HepG2 (cell line): ENCODE measurements around the gene PNKP. TPM values are rescaled to one million over a fixed set of nuclear protein-coding genes. Genes with fewer than 3 reads are reported as not detected.

Experiments used
- ATAC-seq: fragments of 200-7000 bp; cut with Tn5 transposase; 3 replicates; pipeline ENCODE4 v1.9.1; 2020; ENCODE audit warnings: mild to moderate bottlenecking, moderate library complexity
- BruUV-seq: library from RNA; stranded (reverse); fragments of 400-500 nt; replicated peaks from 2 replicates; lab custom pipeline; 2021; lab: Mats Ljungman, UMichigan
- CTCF ChIA-PET: fragments of 300-600 bp; formaldehyde crosslinking; extraction: SDS; loops from one replicate; lab custom pipeline; 2021; ENCODE audit warnings: low total read pairs, inconsistent platforms, low intra/inter-chr PET ratio; lab: Yijun Ruan, JAX
- POLR2A ChIA-PET: fragments of 350-600 bp; sonication (Branson Sonifier 250); formaldehyde crosslinking; loops from one replicate; lab custom pipeline; 2020; ENCODE audit warnings: antibody characterized with exemption, inconsistent platforms; lab: Yijun Ruan, JAX
- DNase-seq: peaks from one replicate; pipeline ENCODE4 v3.0.0-alpha.2; 2015; ENCODE audit warnings: low spot score
- FAIRE-seq: peaks from 3 replicates; lab custom pipeline; 2011; peaks lifted over from hg19 to GRCh38; lab: Jason Lieb, UNC
- H2AFZ ChIP-seq: one replicate; pipeline ENCODE4 v1.6.1; 2011; ENCODE audit warnings: low read length, inconsistent platforms
- H3K27ac ChIP-seq: fragments of 300-600 bp; 3 replicates; pipeline ENCODE4 v1.8.0; 2011; ENCODE audit warnings: mixed run types, mild to moderate bottlenecking, mixed read lengths, low read length, inconsistent platforms; ENCODE audit not compliant: insufficient read depth; ENCODE audit errors: extremely low read length
- H3K27me3 ChIP-seq, 2 experiments: fragments of 200-600 bp in 1 of 2; 2 replicates in 1 of 2; 3 replicates in 1 of 2; pipeline versions ENCODE4 v1.6.0 to v1.8.0; 2011; ENCODE audit warnings: low read length in 2 of 2, mild to moderate bottlenecking in 2 of 2, moderate library complexity in 2 of 2, inconsistent platforms in 1 of 2; ENCODE audit not compliant: insufficient read depth in 2 of 2, control insufficient read depth in 1 of 2
- H3K36me3 ChIP-seq, 2 experiments: fragments of 200-600 bp in 1 of 2; replicated peaks in 1 of 2; 2 replicates in 1 of 2; 3 replicates in 1 of 2; pipeline versions ENCODE4 v1.5.1 to v1.8.0; 2011; ENCODE audit warnings: low read length in 2 of 2, inconsistent platforms in 1 of 2; ENCODE audit not compliant: insufficient read depth in 2 of 2, control insufficient read depth in 1 of 2
- H3K4me1 ChIP-seq: 2 replicates; pipeline ENCODE4 v1.5.1; 2012; ENCODE audit warnings: low read length, inconsistent platforms; ENCODE audit not compliant: insufficient read depth
- H3K4me2 ChIP-seq: 2 replicates; pipeline ENCODE4 v1.6.0; 2011; ENCODE audit warnings: low read depth, low read length, inconsistent platforms
- H3K4me3 ChIP-seq, 3 experiments: fragments of 200-600 bp in 1 of 3; sonication (generic), shearing (Covaris generic) in 1 of 3; replicated peaks in 1 of 3; 2 replicates each; pipeline ENCODE4 v1.5.1; 2011 to 2016; ENCODE audit warnings: low read length in 3 of 3, inconsistent platforms in 2 of 3, low read depth in 2 of 3, mild to moderate bottlenecking in 2 of 3, control low read depth in 1 of 3, mixed read lengths in 1 of 3; ENCODE audit not compliant: insufficient read depth in 1 of 3
- H3K79me2 ChIP-seq: one replicate; pipeline ENCODE4 v1.6.1; 2011; ENCODE audit warnings: low read length, inconsistent platforms; ENCODE audit not compliant: insufficient read depth
- H3K9ac ChIP-seq: 2 replicates; pipeline ENCODE4 v1.6.0; 2011; ENCODE audit warnings: mild to moderate bottlenecking, low read depth, low read length, inconsistent platforms; ENCODE audit not compliant: insufficient read depth
- H3K9me3 ChIP-seq: 2 replicates; pipeline ENCODE4 v1.5.1; 2012; ENCODE audit warnings: mild to moderate bottlenecking, low read length
- H4K20me1 ChIP-seq: 2 replicates; pipeline ENCODE4 v1.6.0; 2011; ENCODE audit warnings: inconsistent platforms, mild to moderate bottlenecking, low read length, moderate library complexity; ENCODE audit not compliant: insufficient read depth
- BCL6 ChIP-seq: IDR thresholded peaks from 2 replicates; pipeline ENCODE4 v1.6.1; 2016; ENCODE audit warnings: missing genetic modification reagents, missing compliant biosample characterization
- CHCHD3 ChIP-seq: sonication (generic); formaldehyde crosslinking; IDR thresholded peaks from 2 replicates; pipeline ENCODE4 v1.8.0; 2022; ENCODE audit warnings: mild to moderate bottlenecking, missing genetic modification reagents, moderate library complexity
- ERF ChIP-seq: IDR thresholded peaks from 2 replicates; pipeline ENCODE4 v1.6.1; 2018; ENCODE audit warnings: missing biosample characterization, missing genetic modification reagents
- GABPB1 ChIP-seq: IDR thresholded peaks from 2 replicates; pipeline ENCODE4 v1.6.1; 2016; ENCODE audit warnings: mild to moderate bottlenecking, missing genetic modification reagents, moderate library complexity, missing compliant biosample characterization
- ISX ChIP-seq: sonication (generic); formaldehyde crosslinking; conservative IDR thresholded peaks from 2 replicates; pipeline ENCODE4 v1.5.0; 2020; ENCODE audit warnings: missing genetic modification reagents
- KAT7 ChIP-seq: IDR thresholded peaks from 2 replicates; pipeline ENCODE4 v1.6.1; 2018; ENCODE audit warnings: borderline replicate concordance, missing compliant biosample characterization
- MTF1 ChIP-seq: sonication (generic); formaldehyde crosslinking; IDR thresholded peaks from 2 replicates; pipeline ENCODE4 v1.5.0; 2020; ENCODE audit warnings: missing genetic modification reagents
- MXD3 ChIP-seq: IDR thresholded peaks from 2 replicates; pipeline ENCODE4 v1.6.1; 2016; ENCODE audit warnings: mild to moderate bottlenecking, missing biosample characterization, missing genetic modification reagents
- POLR2A ChIP-seq, 2 experiments: IDR thresholded peaks; 2 replicates each; pipeline ENCODE4 v1.6.1; 2011; ENCODE audit warnings: low read depth in 2 of 2, low read length in 2 of 2, mild to moderate bottlenecking in 1 of 2, moderate library complexity in 1 of 2; ENCODE audit not compliant: insufficient read depth in 1 of 2
- RFXANK ChIP-seq: IDR thresholded peaks from 2 replicates; pipeline ENCODE4 v1.6.1; 2016
- SETDB1 ChIP-seq: sonication (generic); formaldehyde crosslinking; IDR thresholded peaks from 2 replicates; pipeline ENCODE4 v1.5.1; 2020; ENCODE audit warnings: missing genetic modification reagents, mild to moderate bottlenecking, borderline replicate concordance
- XBP1 ChIP-seq: sonication (generic); formaldehyde crosslinking; IDR thresholded peaks from 2 replicates; pipeline ENCODE4 v1.5.0; 2020; ENCODE audit warnings: missing genetic modification reagents
- ZBTB8A ChIP-seq: sonication (generic); formaldehyde crosslinking; IDR thresholded peaks from 2 replicates; pipeline ENCODE4 v1.4.0; 2020; ENCODE audit warnings: mild to moderate bottlenecking, low read depth, missing genetic modification reagents, borderline replicate concordance
- ZEB1 ChIP-seq: IDR thresholded peaks from 2 replicates; pipeline ENCODE4 v1.6.1; 2012; ENCODE audit warnings: mild to moderate bottlenecking, low read depth, inconsistent platforms; ENCODE audit not compliant: insufficient replicate concordance
- ZMAT5 ChIP-seq: sonication (generic); formaldehyde crosslinking; IDR thresholded peaks from 2 replicates; pipeline ENCODE4 v1.5.0; 2020; ENCODE audit warnings: mild to moderate bottlenecking, low read depth, missing genetic modification reagents, borderline replicate concordance
- ZNF264 ChIP-seq: sonication (generic); formaldehyde crosslinking; IDR thresholded peaks from 2 replicates; pipeline ENCODE4 v1.4.0; 2020; ENCODE audit warnings: missing genetic modification reagents
- ZNF557 ChIP-seq: sonication (generic); formaldehyde crosslinking; IDR thresholded peaks from 2 replicates; pipeline ENCODE4 v1.4.0; 2020; ENCODE audit warnings: missing genetic modification reagents
- ZNF775 ChIP-seq: sonication (generic); formaldehyde crosslinking; IDR thresholded peaks from 2 replicates; pipeline ENCODE4 v1.4.0; 2020; ENCODE audit warnings: missing genetic modification reagents, mild to moderate bottlenecking, moderate library complexity, borderline replicate concordance
- ZNF790 ChIP-seq: sonication (generic); formaldehyde crosslinking; IDR thresholded peaks from 2 replicates; pipeline ENCODE4 v1.8.0; 2022; ENCODE audit warnings: missing genetic modification reagents, mild to moderate bottlenecking, borderline replicate concordance
- WGBS: methylation state at CpG from one replicate; pipeline ENCODE4 v1.1.6; 2017; ENCODE audit warnings: low lambda C conversion rate; 5-methylcytosine and 5-hydroxymethylcytosine counted together
- in situ Hi-C: cut with HindIII; loops from 2 replicates; pipeline ENCODE4 v1.10.0; 2017; ENCODE audit warnings: low pct_unique_long_range_greater_than_20kb; ENCODE audit not compliant: extremely low pct_ligation_motif_present
- intact Hi-C: fragments of 100-400 bp; cut with micrococcal nuclease; formaldehyde crosslinking; loops from one replicate; pipeline ENCODE4 v1.10.0; 2022; ENCODE audit not compliant: unreplicated experiment
- polyA plus RNA-seq, 8 experiments: library from polyadenylated mRNA; depleted of rRNA in 3 of 8; stranded (reverse) in 7 of 8; unstranded in 1 of 8; fragments of >200 nt; fragmentation: Illumina TruSeq in 4 of 8; extraction: Trizol in 4 of 8; gene quantifications; 2 replicates each; pipeline versions ENCODE4 v1.2.1 to v1.2.3, GENCODE V29; 2011 to 2016; ENCODE audit warnings: low read depth in 4 of 8, missing spikeins in 1 of 8, mixed read lengths in 1 of 8; ENCODE audit not compliant: insufficient read depth in 1 of 8
- total RNA-seq, 5 experiments: library from RNA; depleted of rRNA; stranded (reverse); fragments of >200 nt; fragmentation: Illumina TruSeq; extraction: Trizol; gene quantifications; 2 replicates each; pipeline ENCODE4 v1.2.3, GENCODE V29; 2016; ENCODE audit warnings: low read depth in 1 of 5
- TF ChIP-seq, protein P1 (sequence below): sonication (generic); formaldehyde crosslinking; IDR thresholded peaks from 2 replicates; pipeline ENCODE4 v1.8.1; 2023; ENCODE audit warnings: mild to moderate bottlenecking, moderate library complexity, missing genetic modification reagents

PNKP gene
- total and polyA plus RNA-seq, 2 of the 13 experiments (the other 11 are each of a cell fraction or from before 2014, with no cell fraction given): 12.7 to 27.1 TPM

- TF ChIP-seq BCL6 (CRISPR knock-in tag) (no peak), POLR2A (IDR thresholded peaks at IDR 0.05; ENCODE audit: insufficient read depth in 1 of 2, low read depth in 2 of 2, low read length in 2 of 2) (peak in 1 of 2 experiments; percentile 59; a peak in 3 of 4 replicates), MXD3 (CRISPR knock-in tag) (0 out of 2 replicates have a peak, but pooled peaks have one; percentile 1)
Measured at GRCh38 chr19:49877879-49878743, 10.7 kb upstream of the PNKP start (continued).

DNA sequence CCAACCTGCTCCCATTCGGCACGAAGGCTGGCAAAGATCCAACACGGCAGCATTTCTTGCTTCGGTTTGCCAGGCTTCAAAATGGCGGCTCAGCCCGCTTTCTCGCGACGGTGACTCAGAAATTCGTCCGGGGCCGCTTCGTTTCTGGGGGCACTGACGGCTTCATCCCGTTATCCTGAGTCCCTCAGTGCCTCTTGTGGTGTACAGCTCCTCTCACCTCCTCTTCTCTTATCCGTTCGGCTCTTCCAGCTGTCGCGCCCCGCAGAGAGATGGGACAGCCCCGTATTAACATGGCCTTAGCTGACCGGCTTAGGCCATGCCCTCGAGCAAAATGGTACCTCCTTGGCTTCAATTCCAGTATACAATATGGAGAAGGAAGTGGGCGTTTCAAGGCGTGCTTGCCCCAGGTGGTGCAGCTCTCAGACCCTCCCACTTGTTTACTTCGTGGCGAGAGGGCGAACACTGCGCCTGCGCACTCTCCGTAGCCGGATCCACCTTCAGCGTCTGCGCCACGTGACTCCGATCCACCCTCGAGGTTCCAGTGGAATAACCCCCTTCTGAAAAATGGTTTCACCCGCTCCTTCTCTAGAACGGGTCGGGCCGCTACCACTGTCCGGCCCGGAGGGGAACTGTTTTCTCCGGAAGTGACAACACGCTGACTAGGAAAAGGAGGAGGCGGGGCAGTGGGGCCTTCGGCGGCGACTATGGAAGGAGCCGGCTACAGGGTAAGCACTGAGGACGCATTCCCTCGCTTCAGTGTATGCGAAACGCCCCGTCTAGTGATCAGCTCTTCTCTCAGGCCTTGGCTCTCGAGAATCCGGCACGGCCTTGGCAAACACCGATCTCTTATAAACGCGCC, 9.9 kb upstream of the PNKP start, which contains the start of the genes AKT1S1 and TBC1D17:
Gene AKT1S1, minus strand, starts transcription at position 336 of the 859 bp plus-strand sequence. CDS start 4,060 bp downstream, outside the sequence.
Gene TBC1D17, plus strand, starts transcription at position 683 of the 859 bp plus-strand sequence. Its CDS starts 22 bp downstream, at position 705.
- Histone ChIP-seq H3K4me2 (peak within 1 kb of the TSS; percentile 91), H3K27me3 (no peaks in the 10 kb centered on the region; a peak in 1 of 5 replicates), H2AFZ (peak within 1 kb of the TSS; percentile 89), H3K27ac (peak within 1 kb of the TSS; percentile 99), H3K36me3 (peaks cover 13 to 40% of the 10 kb centered on the region in 2 experiments; a peak in 4 of 5 replicates), H3K4me3 (peak within 1 kb of the TSS; percentile 77 to 99 (median 97)), H3K4me1 (peaks cover 31% of the 10 kb centered on the region), H3K9ac (peak within 1 kb of the TSS; percentile 97), H3K9me3 (no peaks in the 10 kb centered on the region), H4K20me1 (peaks cover 5% of the 10 kb centered on the region; the same call in 1 of the 2 replicates), H3K79me2 (peaks cover 38% of the 10 kb centered on the region)
- FAIRE-seq (peak; percentile 95), DNase-seq (peak; percentile 99), ATAC-seq (peak; percentile 80)
- ChIA-PET POLR2A (interaction anchor here (0.6 to 3.3 kb wide), 14 partner anchors 8 to 398 kb away, joined by 3 to 21 read pairs (median 6); partner anchors contain the start of genes AP2A1, ATF5, NUP62 and PNKP), CTCF (no interaction called here)
- no TSS peak for BruUV-seq
- WGBS: 1% methylated on average over 41 of the region's 61 CpGs
- intact Hi-C loops (no loop called here), in situ Hi-C loops (no loop called here)
- TF ChIP-seq GABPB1 (CRISPR knock-in tag): peak; percentile 95
- TF ChIP-seq ERF (CRISPR knock-in tag): no peak
- TF ChIP-seq ZEB1: no peak
- TF ChIP-seq, protein P1, sequence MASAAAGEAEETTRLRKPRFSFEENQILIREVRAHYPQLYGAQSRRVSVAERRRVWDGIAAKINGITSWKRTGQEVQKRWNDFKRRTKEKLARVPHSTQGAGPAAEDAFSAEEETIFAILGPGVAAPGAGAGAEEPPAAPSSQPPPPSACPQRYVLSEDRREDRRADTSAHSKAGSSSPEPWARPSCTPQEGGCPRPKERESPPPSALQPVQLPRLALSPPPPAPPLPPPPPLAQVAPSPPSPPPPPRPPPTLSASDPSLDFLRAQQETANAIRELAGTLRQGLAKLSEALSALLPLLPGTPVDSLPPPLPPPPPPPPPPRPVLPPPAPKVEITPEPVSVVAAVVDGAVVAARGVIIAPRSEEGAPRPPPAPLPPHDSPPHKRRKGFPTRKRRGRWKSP: 0 out of 2 replicates have a peak, but pooled peaks have one; percentile 46
- TF ChIP-seq MTF1 (CRISPR knock-in tag): no peak
- no peak for TF ChIP-seq ISX (CRISPR knock-in tag)
- no peak; the same call in 1 of the 2 replicates for TF ChIP-seq ZNF264 (CRISPR knock-in tag)
- TF ChIP-seq SETDB1: no peak
- peak; percentile 15; the same call in 1 of the 2 replicates for TF ChIP-seq KAT7 (CRISPR knock-in tag)
- no peak for TF ChIP-seq ZNF775 (CRISPR knock-in tag)
- peak; percentile 27; the same call in 1 of the 2 replicates for TF ChIP-seq RFXANK (CRISPR knock-in tag)
- no peak for TF ChIP-seq XBP1 (CRISPR knock-in tag)
- no peak for TF ChIP-seq ZNF790
- 0 out of 2 replicates have a peak, but pooled peaks have one; percentile 53 for TF ChIP-seq CHCHD3 (CRISPR knock-in tag)
- no peak for TF ChIP-seq ZMAT5
- TF ChIP-seq ZNF557 (CRISPR knock-in tag): no peak
- TF ChIP-seq ZBTB8A: no peak
